Amygdala (tissue), 56 donors: Measurements from ENCODE around the gene CHCHD6.
A peak's percentile ranks its signal among the peaks of the same experiment; 100 is the strongest.

ENCODE experiments used
- DNase-seq, 56 donors: peaks; one replicate each; lab custom pipeline; 2025; lab: John Stamatoyannopoulos, UW

The CHCHD6 gene

DNA sequence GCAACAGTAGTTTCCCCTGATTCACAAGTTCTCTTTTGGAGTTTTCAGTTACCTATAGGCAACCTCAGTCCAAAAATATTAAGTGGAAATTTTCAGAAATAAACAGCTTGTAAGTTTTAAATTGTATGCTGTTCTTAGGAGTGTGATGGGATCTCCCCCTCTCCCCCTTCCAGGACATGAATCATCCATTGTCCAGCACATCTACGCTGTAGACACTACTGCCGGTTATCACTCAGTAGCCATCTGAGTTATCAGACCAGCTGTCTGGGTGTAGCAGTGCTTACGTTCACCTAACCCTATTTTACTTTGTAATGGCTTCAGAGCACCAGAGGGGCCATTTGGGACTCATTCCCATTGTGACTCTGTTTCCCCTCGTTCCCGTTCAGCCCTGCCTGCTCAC lies 182.2 kb downstream of the CHCHD6 start:
- DNase-seq = no peak

DNA sequence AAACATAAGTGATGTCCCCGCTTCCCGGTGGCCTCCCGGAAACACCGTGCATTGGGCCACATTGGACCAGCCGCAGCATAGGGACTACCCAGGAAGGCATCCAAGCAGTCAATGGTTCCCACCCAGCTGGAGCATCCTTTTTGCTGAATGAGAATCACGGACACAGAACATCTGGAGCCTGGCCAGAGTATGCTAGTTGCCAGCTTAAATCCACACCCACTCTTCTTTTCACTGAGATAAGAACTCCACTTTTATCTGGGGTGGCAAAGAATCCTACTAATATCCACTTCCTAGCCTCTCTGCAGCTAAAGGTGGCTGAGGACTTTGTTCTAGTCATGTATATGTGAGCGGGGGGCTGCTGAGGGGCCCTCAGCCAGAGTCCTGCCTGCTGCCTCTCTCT lies 183.6 kb downstream of the CHCHD6 start:
- no peak for DNase-seq

DNA sequence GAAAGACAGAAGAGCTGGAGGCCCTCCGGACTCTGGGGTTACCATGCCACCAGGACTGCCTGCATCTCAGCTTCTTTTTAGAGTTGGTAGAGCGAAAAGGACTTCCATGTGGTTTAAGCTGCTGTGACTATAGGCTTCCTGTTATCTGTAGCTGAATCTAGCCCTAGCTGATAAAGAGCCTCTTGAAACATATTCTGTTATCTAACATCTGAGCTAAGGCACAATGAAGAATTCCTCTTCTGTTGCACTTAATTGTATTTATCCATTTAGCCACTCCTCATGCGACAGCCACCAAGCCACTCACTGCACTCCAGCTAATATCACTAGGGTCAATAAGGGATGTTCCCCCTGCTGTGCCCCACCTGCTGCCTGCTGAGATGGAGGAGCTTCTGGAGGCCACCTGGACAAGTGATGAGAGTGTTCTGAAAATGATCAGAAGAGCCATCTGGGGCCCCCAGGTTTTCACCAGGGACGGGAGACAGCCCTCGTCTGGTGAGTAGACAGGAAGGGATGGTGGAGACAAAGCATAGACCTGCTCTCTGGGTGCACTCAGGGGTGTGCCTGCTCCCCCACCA lies 184.2 kb downstream of the CHCHD6 start:
- no peak for DNase-seq

DNA sequence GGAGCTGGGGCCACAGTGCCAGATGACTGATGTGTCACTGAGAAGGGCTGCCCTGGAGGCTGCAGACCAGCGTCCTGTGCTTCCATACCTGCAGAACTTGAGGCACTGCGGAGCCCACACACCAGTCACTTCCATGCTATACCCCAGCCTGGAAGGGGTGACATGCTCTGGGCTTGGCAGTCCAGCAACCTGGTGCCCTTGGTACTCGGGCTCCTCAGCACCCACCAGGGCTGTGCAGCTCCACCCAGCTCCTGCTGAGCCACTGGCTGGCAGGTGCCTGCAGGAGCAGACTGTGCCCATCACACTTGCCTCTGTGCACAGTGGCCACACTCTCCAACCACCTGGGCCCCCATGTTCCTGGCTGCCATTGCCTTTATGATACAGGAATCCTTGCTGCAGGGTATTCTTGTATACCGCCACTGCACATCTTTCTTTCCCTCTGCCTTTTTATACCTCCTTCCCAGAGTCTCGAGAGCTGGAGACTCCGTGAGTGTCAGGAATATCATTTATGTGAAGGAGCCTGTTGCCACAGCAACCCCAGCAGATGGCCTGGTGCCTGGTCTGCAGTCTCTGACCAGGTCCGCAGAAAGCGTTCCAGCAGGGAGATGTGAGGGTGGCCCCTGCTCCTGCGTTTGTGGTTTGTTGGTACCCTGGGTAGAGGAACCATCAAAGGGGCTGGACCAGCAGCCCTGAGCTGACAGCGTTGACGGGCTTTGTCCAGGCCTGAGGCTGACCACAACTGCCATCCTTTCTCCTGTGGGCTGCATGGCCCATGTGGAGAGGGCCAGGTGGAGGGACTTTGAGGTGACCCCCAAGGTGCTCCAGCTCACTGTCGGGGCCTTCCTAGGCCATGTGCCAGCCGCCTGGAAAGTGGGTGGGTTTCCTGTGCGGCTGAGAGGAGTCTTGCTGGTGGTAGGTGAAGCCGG lies 185.5 kb downstream of the CHCHD6 start:
- no peak for DNase-seq

DNA sequence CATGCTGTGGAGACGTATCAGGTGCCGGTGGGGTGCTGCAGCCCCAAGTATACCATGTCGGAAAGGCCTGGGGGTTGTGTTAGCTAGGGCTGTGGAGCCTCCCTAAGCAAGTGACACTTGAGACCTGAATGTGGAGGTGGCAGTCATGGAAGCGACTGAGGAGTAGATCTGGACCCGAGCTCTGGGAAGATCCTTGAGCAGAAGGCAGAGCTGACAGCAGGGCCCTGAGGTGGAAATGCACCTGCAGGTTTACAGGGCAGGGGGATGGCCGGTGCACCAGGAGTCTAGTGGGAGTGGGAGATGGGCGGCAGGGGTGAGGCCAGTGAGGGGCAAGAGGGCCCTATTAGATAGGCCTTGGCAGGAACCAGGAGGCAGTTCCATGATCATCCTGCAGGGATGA lies 187.1 kb downstream of the CHCHD6 start:
- no peak for DNase-seq

DNA sequence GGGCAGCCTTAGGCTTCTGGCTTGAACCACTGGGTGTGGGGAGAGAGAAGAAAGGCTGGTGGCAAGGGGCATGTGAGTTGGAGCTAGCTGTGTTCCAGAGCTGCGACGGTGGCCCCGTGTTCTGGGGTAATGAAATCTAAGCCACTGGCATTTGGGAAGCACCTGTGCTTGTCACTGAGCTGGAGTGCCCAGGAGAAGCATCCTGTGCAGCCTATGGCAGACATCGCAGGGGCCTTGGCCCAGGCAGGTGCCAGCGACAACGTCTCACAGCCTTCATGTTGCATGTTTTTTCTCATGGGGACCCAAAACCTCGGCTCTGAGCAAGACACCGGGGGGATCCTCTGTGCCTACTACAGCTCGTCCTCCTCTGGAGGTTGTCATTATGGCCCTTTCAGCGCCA lies 187.8 kb downstream of the CHCHD6 start:
- DNase-seq = no peak

DNA sequence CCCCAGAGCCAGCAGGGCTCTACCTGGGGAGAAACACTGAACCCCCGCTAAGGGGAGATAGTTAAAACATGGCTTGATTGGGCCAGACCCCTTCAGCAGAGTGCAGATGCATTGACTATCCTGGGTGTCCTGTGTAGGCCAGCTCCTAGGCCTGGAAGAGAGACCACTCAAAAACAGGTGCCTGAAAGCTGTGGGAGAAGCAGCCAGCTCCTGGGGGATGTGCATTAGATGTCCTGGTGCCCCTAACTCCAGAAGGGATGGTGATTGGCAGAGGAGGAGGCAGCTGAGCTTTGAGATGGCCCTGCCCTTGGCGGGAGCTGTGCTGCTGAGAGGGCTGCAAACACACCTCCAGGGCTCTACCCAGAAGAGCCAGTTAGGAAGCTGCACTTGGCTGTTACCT lies 189.6 kb downstream of the CHCHD6 start:
- DNase-seq = no peak

DNA sequence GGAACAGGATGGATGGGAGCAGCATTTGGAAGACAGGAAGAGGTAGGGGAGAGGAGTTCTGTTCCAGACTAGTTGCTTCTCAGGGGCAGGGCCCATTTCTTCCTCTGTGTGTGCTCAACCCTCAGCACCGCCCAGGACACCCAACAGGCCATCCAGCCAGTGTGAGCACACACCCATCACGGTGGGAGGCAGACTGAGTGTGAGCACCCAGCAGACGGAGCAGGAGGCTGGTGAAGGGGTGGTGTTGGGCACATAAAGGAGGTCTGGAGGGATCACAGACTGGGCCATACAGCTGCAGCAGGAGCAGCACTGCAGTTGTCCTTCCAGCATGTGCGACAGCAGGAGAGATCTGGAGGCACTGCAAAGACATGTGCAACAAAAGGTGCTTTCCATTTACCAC lies 190.4 kb downstream of the CHCHD6 start:
- DNase-seq = no peak

DNA sequence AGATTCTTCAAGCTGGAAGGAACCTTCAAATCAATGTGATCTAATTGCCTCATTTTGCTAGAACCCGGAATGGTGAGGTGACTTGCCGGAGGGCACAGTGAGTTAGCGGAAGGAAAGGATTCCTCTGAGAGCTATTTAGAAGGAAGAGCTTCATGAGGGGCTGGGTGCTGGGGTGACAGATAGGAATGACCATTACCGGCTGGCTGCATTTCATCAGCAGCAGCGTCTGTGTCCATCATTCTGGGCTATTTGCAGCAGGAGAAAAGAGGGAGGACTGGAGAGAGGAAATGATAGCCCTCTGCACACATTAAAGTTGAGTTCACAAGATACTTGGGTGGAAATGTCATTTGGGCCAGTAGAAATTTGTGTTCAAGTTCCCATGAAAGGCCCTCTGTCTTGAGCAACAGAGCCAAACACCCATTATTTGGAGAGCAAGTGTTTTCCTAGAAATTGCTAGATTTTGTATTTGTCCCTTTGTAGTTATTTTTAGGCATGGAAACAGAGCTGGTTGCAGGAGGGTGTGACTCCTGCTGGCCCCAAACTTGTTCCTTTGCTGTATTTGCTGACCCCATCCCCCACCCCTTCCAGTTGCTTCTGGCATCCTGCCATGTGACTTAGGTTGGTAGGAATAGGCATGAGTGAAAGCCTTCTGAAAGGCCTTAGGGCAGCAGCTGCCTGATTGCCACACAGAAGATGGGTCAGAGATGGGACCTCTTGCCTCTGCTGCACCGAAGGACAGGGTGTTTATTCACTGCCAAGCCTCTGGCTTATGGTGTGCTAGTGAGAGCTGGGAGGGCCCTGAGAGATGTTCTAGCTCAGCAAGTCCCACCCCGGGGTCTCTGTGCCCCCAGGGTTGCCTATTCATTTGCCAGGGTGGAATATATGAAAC lies 191.4 kb downstream of the CHCHD6 start:
- DNase-seq = peak in 6 of 56 donors; percentile 9 to 84 (median 20)

DNA sequence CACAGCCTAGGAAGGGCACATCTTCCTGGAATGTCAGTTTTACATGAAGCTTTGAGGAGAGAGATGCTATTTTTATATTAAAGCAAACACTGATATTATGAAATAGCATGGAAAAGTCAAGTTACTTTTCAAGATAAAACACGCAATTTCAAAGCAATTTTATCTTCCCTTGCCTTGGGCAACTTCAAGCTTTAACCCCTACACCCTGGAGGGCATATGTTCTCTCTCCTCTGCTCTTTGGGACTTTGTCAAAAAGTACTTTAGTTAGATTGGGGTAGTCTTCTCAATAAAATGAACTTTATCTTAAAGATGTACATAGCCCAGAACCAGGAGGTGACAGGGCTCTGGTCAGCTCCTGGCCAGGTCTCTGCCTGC lies 192.0 kb downstream of the CHCHD6 start:
- DNase-seq = no peak

DNA sequence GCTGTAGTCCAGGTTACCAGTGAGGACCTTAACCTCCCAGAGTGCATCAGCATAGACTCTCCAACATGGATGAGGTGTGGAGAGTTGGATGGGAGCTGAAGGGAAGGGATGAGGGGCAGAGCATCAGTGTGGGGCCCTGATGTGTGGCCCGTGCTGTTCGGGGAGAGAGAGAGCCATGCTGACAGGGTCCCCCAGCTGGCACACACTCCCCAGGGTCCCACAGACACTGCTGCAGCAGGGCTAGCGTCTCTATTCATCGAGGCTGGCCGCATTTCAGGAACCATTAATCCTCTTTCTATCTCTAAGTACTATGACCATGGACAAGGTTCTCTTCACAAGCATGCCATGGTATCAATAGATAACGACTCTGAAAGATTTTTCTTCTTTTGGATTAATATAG lies 192.9 kb downstream of the CHCHD6 start:
- no peak for DNase-seq

DNA sequence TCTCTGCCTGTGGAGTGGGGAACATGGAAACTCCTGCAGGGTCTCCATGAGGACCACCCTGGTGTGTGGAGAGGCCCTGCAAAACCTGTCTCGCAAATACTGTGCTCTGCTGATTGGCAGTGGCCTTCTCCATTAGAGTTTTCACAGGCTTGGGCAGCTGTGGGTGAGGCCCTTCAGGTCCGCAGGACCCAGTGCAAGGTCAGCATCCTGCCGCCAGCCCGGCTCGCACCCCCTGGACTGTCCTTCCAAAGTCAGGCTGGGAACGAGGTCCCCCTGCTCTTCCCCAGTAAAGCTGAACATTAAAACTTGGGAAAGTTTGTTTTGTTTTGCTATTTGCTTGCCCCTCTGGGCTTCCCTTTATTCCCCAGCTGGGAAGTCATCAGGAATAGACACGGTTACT lies 193.9 kb downstream of the CHCHD6 start:
- no peak for DNase-seq

DNA sequence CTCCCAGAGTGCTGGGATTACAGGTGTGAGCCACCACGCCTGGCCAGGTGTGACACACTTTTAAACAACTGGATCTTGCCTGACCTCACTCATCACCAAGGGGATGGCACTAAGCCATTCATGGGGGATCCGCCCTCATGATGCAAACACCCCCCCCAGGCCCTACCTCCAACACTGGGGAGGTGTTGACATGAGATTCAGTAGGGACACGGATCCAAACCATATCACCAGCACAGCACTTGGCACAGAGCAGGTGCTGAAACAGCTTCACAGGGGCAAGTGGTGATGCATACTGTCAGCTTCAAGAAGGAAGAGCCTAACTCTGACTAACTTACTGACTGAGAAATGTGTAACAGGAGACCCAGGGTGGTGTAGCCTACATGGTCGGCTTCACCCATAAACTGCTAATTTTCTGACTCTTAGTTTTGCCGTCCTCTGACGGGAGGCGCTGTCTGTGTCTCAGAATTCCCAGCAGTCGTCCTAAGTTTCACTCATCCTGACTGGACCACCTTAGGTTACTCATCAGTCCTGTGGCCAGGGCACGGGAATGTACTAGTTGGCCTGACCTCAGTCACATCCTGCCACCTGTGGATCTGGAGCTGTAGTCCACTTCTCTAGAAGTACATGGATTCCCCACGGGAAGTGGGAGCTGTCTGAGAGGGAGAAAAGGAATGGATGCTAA lies 197.0 kb downstream of the CHCHD6 start:
- DNase-seq = no peak

DNA sequence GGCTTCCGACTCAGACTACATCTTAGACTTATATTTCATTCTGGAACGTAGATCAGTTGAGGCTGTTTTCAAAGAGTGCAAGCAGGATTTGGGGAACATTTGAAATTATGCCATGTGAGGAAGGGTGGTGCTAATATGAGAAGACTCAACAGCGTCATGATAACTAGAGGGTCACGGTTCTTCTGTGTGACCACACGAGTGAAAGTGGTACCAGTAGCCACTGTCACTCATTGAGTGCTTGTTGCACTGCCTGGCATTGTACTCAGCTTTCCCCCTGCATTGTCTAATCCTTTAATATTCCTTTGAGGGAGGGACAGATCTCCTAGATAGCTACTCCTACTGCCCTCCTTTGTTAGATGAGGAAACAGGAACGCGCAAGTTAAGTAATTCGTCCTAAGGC lies 197.6 kb downstream of the CHCHD6 start:
- DNase-seq = no peak

DNA sequence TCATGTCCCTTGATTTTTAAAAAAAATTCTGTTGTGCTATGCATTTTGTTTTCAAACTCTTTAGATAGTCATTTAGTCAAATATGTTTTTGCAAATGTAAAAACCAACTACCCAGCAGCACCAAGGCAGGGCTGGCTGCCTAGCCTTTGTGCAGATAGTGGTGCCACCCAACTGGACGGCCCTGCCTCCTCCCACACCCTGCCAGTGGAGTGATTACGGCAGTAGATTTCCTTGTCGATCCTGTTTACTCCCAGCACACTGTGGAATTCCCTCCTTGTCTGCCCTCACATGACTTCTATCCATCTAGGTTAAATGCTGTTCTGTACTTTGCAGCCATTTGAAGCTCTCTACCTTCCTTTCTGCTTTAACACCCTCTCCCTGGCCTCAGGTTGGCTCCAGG lies 199.5 kb downstream of the CHCHD6 start:
- no peak for DNase-seq

DNA sequence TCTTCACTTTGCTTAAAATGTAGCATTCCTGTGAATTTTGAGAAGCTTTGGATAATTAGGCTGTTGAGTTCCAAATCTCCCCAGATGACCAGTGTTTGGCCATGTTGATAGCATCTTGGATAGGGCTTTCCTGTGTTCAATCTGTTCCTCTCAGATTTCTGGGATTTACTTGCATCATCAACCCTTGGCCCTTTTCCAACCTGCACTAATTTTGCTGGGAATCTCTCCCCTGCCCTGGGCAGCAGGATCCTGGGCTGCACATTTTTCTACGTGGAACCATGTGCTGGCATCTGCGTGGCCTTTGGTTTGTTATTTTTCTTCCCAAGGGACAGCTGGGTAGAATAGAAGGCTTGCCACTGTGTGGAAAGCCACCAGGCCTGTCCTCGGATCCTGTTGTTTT lies 203.5 kb downstream of the CHCHD6 start:
- DNase-seq = no peak

DNA sequence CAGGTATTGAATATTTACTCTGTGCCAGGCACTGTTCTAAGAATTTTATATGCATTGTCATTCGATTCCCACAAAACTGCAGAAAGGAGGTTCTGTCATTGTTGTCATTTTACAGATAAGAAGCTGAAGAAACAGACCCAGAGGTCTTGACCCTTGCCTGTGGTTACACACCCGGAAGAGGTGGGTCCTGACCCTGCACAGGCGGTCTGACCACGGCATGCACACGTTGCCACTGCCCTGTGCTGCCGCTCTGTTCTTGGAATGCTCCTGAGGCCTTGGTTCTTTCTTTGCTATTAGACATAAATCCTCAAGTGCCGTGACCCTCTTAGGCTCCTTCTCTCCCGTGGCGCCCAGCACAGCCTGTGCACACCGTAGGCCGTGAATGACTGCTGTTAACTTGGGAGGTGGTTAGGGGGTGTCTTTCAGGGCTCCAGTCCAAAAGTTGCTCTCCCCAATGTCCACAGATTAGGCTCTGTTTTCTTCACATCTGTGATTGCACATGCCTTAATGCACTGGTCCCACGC lies 204.8 kb downstream of the CHCHD6 start:
- DNase-seq = no peak

DNA sequence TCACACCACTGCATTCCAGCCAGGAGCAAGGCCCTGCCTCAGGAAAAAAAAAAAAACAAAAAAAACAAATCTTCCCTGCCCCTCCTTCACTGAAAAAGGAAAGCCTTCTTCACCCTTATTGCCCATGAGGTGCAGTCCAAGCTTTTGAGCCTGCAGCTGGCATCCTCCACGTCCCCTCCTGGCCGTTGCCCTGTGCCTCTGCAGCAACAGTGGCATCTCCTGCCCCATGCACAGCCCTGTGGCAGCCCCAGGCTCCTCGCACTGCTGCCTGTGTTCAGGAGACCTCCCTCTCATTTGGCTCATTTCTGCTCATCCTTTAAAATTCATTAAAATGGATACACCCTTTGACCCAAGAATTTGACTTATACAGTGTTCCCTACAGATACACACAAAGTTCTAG lies 206.2 kb downstream of the CHCHD6 start:
- no peak for DNase-seq

DNA sequence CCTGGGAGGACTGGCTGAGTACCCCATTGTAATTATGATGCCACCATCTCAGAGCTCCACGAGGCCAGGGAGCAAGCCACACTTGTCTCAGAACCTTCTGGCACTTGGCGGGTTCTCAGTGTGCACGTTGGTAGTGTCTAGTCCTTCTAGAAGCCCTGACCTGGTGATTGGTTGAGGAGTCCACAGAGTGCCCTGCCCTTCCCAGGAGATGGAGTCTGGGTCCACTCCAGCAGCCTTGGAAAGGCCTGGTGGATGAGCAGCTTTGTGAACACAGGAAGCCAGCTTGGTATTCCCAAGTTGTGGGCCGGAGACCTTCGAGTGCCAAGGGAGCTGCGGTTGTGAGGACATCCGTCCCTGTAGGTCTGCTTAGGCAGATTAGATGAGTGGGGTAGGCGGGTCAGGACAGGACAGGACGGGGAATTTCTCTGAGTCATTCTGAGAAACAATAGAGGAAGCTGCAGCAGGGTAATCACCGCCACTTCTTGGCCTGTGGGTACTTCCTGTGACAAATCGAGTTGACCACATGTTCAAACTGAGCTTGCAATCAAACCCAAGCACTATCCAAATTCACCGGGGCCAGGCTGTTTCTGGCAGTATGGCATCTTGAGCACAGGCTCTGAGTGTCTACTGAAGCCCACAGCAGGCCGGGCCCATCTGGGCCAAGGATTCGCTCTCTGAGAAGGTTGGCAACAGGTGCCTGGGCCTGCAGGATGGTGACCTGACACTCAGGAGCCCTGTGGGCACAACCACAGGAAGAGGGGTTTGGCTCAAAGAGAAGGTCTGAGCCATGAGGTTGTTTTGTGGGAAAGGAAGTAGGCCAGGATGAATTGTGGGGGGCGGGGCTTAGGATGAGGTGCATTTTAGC lies 207.4 kb downstream of the CHCHD6 start:
- DNase-seq = peak in 10 of 56 donors; percentile 8 to 49 (median 22)
